Measurements from ENCODE around the gene SH3BGRL3.

DNA sequence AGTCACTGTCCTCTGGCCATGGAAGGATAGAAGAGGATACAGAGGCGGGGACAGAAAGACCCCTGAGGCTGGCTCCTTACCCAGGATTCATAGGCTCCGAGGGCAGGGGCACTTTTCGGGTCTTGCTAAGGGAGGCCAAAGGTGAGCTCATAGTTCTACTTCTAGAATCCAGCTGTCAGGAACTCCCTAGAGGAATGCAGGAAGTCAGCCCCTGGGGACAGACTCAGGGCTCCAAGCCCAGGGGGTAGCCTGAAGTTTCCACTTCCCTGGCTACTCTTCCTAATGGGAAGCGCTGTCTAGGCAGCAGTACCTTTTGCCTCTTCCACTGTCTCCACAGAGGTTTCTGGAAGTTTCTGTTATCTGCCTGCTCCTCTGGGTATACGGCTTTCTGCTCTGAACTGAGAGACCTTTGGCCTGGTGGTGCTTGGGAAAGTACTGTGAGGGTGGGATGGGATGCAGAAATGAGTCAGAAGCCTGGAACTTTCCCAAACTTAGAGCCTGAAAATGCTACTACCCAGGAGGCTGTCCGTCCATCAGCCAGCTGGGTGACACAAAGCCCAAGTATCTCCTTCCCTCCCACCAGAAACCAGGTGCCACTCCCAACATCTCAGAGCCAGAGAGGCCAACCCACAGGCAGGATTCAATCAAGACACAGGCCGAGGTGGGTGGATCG, 23.0 kb downstream of the SH3BGRL3 start:
- no peak for TF ChIP-seq POLR2A (IDR thresholded peaks at IDR 0.05; ENCODE audit: low read depth, low read length)
- TF ChIP-seq POLR2AphosphoS5 (IDR thresholded peaks at IDR 0.05; ENCODE audit: low read depth, low read length), result no peak
- no peak for TF ChIP-seq TAF1 (IDR thresholded peaks at IDR 0.05; ENCODE audit: low read depth, low read length)
- TF ChIP-seq POU2F2 (IDR thresholded peaks at IDR 0.05; ENCODE audit: low read depth, low read length), result no peak
- TF ChIP-seq SPI1 (IDR thresholded peaks at IDR 0.05; ENCODE audit: low read depth, low read length), result no peak
- no peak for TF ChIP-seq PAX5 (IDR thresholded peaks at IDR 0.05; ENCODE audit: insufficient read depth, low read length, severe bottlenecking)
